Tibial nerve (tissue), 4 donors: ENCODE results near the gene CRTC3. TPM values are rescaled to one million over a fixed set of nuclear protein-coding genes. Genes with fewer than 3 reads are reported as not detected.
"Not testable (repeated sequence)": the region's sequence is repeated elsewhere in the genome, so short reads cannot be mapped to it uniquely, and the experiment has no call there.

Experiments used
- DNase-seq, 2 donors: peaks; one replicate each; pipeline ENCODE4 v3.0.0-alpha.2; 2019; ENCODE audit warnings: low spot score in 2 of 2
- H3K27ac ChIP-seq, 4 donors: fragments of 200-600 bp; sonication (generic) in 3 of 4; one replicate each; pipeline ENCODE4 v1.5.1; 2017 to 2019; ENCODE audit warnings: mild to moderate bottlenecking in 1 of 4
- H3K27me3 ChIP-seq, 2 donors: fragments of 200-600 bp; sonication (generic) in 1 of 2; one replicate each; pipeline versions ENCODE4 v1.5.1 to v1.6.0; 2017 to 2019
- H3K36me3 ChIP-seq, 3 donors: fragments of 200-600 bp; sonication (generic); one replicate each; pipeline ENCODE4 v1.5.1; 2018 to 2019
- H3K4me1 ChIP-seq, 4 donors: fragments of 200-600 bp; sonication (generic) in 3 of 4; one replicate each; pipeline ENCODE4 v1.5.1; 2017 to 2019
- H3K4me3 ChIP-seq, 4 donors: fragments of 200-600 bp; sonication (generic) in 3 of 4; one replicate each; pipeline ENCODE4 v1.5.1; 2017 to 2019; ENCODE audit warnings: mild to moderate bottlenecking in 1 of 4, moderate library complexity in 1 of 4
- H3K9me3 ChIP-seq, 4 donors: fragments of 200-600 bp; sonication (generic) in 3 of 4; one replicate each; pipeline ENCODE4 v1.5.1; 2017 to 2019
- EP300 ChIP-seq, 2 donors: sonication (generic); formaldehyde crosslinking; IDR thresholded peaks; one replicate each; pipeline ENCODE4 v1.6.1; 2017; ENCODE audit warnings: antibody characterized with exemption in 2 of 2, mild to moderate bottlenecking in 1 of 2
- POLR2A ChIP-seq, 2 donors: fragments of 450-650 bp; IDR thresholded peaks; one replicate each; pipeline ENCODE4 v1.6.1; 2017; ENCODE audit warnings: antibody characterized with exemption in 2 of 2, mild to moderate bottlenecking in 2 of 2, moderate library complexity in 2 of 2
- WGBS, 2 donors: methylation state at CpG; one replicate each; pipeline ENCODE4 v1.1.5; 2018; 5-methylcytosine and 5-hydroxymethylcytosine counted together
- total RNA-seq, 4 donors: library from RNA; depleted of rRNA; stranded (reverse); fragments of >200 nt; gene quantifications; one replicate each; pipeline ENCODE4 v1.1.0, GENCODE V29; 2016
- TF ChIP-seq, protein P1 (sequence below), 5 experiments: fragments of 200-600 bp in 3 of 5; fragments of 450-650 bp in 2 of 5; sonication (generic) in 3 of 5; IDR thresholded peaks; one replicate each; pipeline ENCODE4 v1.5.1; 2016 to 2019; ENCODE audit warnings: antibody characterized with exemption in 5 of 5, mild to moderate bottlenecking in 3 of 5, moderate library complexity in 2 of 5

Gene CRTC3
- total RNA-seq, 4 donors from 2014 or later, result 52.7 to 63.7 (median 60.6) TPM

DNA sequence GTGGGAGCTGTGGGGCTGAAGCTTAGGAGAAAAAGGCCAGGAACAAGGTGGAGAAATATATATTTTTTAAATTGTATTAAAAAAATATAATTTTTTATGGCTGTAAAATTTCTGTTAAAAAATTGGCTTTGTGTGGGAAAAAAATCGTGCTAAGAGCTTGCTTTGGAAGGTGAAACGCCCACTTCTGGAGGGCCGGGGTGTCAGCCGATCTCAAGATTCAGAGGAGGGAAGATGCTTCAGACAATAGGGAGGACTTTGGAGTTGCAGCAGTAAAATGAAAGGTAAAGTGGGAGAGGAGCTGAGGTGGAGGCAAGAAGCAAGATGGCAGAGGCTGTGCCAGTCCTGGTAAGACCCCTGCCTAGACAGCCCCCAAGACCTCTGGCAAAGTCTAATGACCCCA is 141.5 kb downstream of the CRTC3 start:
- H3K27me3 ChIP-seq, result no peaks in the 10 kb centered on the region
- TF ChIP-seq EP300 (IDR thresholded peaks at IDR 0.05) (no peak), POLR2A (IDR thresholded peaks at IDR 0.05) (no peak)
- TF ChIP-seq, protein P1, sequence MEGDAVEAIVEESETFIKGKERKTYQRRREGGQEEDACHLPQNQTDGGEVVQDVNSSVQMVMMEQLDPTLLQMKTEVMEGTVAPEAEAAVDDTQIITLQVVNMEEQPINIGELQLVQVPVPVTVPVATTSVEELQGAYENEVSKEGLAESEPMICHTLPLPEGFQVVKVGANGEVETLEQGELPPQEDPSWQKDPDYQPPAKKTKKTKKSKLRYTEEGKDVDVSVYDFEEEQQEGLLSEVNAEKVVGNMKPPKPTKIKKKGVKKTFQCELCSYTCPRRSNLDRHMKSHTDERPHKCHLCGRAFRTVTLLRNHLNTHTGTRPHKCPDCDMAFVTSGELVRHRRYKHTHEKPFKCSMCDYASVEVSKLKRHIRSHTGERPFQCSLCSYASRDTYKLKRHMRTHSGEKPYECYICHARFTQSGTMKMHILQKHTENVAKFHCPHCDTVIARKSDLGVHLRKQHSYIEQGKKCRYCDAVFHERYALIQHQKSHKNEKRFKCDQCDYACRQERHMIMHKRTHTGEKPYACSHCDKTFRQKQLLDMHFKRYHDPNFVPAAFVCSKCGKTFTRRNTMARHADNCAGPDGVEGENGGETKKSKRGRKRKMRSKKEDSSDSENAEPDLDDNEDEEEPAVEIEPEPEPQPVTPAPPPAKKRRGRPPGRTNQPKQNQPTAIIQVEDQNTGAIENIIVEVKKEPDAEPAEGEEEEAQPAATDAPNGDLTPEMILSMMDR (IDR thresholded peaks at IDR 0.05), result no peak

DNA sequence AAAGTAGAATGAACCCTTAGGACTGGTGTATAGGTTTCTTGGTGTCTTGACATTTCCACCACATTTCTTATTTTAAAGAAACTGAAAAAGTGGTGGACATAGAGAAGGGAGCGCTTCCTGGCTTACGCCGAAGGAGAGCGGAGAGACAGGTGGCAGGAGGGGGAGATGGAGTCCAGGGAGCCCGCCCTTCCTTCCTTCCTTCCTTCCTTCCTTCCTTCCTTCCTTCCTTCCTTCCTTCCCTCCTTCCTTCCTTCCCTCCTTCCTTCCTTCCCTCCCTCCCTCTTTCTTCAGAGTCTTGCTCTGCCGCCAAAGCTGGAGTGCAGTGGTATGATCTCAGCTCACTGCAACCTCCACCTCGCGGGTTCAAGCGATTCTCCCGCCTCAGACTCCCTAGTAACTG is 143.6 kb downstream of the CRTC3 start:
- H3K36me3 ChIP-seq, H3K27me3 ChIP-seq, DNase-seq, H3K4me1 ChIP-seq, H3K4me3 ChIP-seq, H3K27ac ChIP-seq, H3K9me3 ChIP-seq: not testable (repeated sequence)
- 94% methylated on average over 10 of the region's 10 CpGs for WGBS, 2 donors

More for the DNA sequence above, 141.5 kb downstream of the CRTC3 start:
- H3K4me1 ChIP-seq, result peaks cover 0 to 1% (median 0%) of the 10 kb centered on the region in 4 donors
- 84 to 92% methylated on average over 4 of the region's 4 CpGs for WGBS, 2 donors
- no peak for DNase-seq
- no peak overlapping the region for H3K4me3 ChIP-seq
- no peaks in the 10 kb centered on the region for H3K36me3 ChIP-seq
- no peaks in the 10 kb centered on the region for H3K9me3 ChIP-seq
- H3K27ac ChIP-seq, result no peak overlapping the region

DNA sequence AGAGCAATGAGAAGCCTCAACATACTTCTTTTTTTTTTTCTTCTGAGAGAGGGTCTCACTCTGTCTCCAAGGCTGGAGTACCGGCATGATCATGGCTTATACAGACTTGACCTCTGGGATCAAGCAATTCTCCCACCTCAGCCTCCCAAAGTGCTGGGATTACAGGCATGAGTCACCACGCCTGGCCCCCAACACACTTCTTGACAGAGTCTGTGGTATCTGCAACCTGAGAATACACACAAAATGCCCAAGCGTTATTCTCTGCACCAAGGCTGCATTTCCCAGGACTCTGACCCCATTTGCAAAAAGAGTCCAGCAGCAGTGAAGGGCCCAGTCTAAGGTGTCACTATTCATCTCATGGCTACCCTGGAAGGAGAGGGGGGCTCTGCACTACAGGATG is 144.8 kb downstream of the CRTC3 start:
- Histone ChIP-seq H3K36me3 (no peaks in the 10 kb centered on the region), H3K9me3 (no peaks in the 10 kb centered on the region), H3K4me3 (no peak overlapping the region), H3K4me1 (peaks cover 0 to 1% (median 0%) of the 10 kb centered on the region in 4 donors), H3K27ac (no peak overlapping the region), H3K27me3 (no peaks in the 10 kb centered on the region)
- no peak for DNase-seq
- TF ChIP-seq POLR2A (IDR thresholded peaks at IDR 0.05), result no peak
- no peak for TF ChIP-seq EP300 (IDR thresholded peaks at IDR 0.05)
- TF ChIP-seq, protein P1 (IDR thresholded peaks at IDR 0.05), result no peak
- WGBS, 2 donors, result 82 to 87% methylated on average over 3 of the region's 3 CpGs

DNA sequence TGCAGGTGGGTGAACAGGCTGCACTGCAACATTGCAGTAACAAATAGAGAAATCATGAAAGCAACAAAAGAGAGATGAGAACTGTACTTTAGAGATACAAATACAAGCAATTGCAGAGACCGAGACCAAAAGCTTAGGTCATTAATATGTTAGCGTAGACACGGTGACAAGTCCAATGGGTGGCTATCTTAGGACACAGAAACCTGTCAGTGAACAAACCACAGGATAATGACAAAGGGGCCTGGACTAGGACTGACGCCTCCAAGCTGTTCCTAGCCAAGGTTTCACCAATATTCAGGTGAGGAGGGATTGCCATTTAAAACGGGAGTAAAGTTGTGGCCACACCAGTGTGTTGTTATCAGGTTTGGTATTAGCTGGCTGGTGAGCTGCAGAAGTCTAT is 145.7 kb downstream of the CRTC3 start:
- DNase-seq, result no peak
- Histone ChIP-seq H3K4me1 (peaks cover 0 to 10% (median 4%) of the 10 kb centered on the region in 4 donors), H3K36me3 (no peaks in the 10 kb centered on the region), H3K27ac (no peak overlapping the region), H3K27me3 (no peaks in the 10 kb centered on the region), H3K9me3 (no peaks in the 10 kb centered on the region), H3K4me3 (no peak overlapping the region)
- TF ChIP-seq, protein P1 (IDR thresholded peaks at IDR 0.05), result no peak
- TF ChIP-seq EP300 (IDR thresholded peaks at IDR 0.05) (no peak), POLR2A (IDR thresholded peaks at IDR 0.05) (no peak)
- 85 to 97% methylated on average over 5 of the region's 5 CpGs for WGBS, 2 donors

DNA sequence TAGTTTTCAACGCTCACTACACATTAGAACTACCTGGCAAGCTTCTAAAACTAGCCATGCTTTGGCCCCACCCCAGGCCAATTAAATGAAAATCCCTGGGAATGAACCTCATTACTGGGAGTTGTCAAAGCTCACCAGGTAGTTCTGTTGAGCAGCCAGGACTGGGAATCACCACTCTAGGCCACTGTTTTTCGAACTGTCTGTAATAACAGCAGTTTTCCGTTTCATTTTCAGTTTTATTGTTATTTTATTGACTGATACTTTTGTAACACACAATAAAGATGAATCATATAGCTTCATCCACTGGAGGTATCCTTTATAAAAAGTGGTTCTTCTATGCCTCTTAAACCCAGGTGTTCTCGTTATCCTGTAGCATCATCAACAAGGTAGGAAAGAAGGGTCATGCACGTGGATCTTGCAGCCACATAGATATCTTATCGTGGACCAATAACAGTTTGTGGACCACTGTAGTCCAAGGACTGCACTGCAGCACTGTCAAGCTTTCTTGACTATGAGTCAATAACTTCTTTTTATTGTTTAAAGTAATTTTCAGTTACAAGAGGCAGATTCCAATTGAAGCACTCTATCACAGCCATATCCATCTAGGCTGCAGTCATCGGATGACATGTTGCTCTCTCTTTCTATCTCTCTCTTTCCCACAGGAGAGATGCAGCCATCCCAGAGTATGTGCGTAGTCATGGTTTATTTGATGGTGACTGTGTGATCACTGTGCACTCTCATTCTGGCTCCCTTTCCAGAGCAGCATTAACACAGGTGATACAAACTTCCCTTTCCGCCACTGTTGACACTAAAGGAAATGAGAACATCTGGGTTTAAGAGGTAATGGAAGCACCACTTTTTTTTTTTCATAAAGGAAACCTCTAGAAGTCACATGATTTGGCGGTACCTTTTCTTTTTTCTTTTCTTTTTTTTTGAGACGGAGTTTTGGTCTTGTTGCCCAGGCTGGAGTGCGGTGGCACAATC is 148.4 kb downstream of the CRTC3 start:
- WGBS, 2 donors, result 92 to 93% methylated on average over 12 of the region's 12 CpGs
- Histone ChIP-seq H3K9me3 (no peaks in the 10 kb centered on the region), H3K27me3 (no peaks in the 10 kb centered on the region), H3K4me1 (peaks cover 0 to 19% (median 11%) of the 10 kb centered on the region in 4 donors), H3K4me3 (no peak overlapping the region), H3K27ac (no peak overlapping the region), H3K36me3 (no peaks in the 10 kb centered on the region)
- TF ChIP-seq, protein P1 (IDR thresholded peaks at IDR 0.05), result no peak
- TF ChIP-seq POLR2A (IDR thresholded peaks at IDR 0.05) (no peak), EP300 (IDR thresholded peaks at IDR 0.05) (no peak)
- DNase-seq, result no peak
